ENCODE results near the gene LGALS3. TPM values are rescaled to one million over a fixed set of nuclear protein-coding genes. Genes with fewer than 3 reads are reported as not detected.

The LGALS3 gene
- total RNA-seq, 4 donors from 2014 or later: 246 to 526 (median 339) TPM

DNA sequence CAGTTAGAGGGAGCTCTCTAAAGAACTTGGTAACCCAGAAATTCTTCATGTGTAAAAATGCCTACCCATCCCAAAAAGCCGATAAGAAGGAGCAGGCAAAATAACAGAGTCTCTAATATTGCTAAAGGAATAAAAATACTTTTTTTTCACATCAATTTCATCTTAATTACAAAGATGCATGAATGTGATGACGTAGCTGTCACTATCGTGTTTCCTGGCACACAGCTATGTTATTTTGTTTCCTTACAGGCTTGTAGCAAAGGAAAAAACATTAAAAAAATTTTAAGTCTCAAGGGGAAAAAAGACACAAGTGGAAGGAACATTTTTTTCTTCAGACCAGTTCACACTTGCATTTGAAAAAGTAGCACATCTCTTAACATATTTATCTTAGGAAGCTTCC is 10.3 kb upstream of the LGALS3 start:
- H3K27ac ChIP-seq: peak overlapping the region; percentile 40 to 90 (median 70)
- peaks cover 0 to 43% (median 29%) of the 10 kb centered on the region in 4 donors for H3K4me1 ChIP-seq
- TF ChIP-seq POLR2A (IDR thresholded peaks at IDR 0.05) (no peak), EP300 (IDR thresholded peaks at IDR 0.05) (peak in 1 of 2 donors; percentile 14)
- TF ChIP-seq, protein P1, sequence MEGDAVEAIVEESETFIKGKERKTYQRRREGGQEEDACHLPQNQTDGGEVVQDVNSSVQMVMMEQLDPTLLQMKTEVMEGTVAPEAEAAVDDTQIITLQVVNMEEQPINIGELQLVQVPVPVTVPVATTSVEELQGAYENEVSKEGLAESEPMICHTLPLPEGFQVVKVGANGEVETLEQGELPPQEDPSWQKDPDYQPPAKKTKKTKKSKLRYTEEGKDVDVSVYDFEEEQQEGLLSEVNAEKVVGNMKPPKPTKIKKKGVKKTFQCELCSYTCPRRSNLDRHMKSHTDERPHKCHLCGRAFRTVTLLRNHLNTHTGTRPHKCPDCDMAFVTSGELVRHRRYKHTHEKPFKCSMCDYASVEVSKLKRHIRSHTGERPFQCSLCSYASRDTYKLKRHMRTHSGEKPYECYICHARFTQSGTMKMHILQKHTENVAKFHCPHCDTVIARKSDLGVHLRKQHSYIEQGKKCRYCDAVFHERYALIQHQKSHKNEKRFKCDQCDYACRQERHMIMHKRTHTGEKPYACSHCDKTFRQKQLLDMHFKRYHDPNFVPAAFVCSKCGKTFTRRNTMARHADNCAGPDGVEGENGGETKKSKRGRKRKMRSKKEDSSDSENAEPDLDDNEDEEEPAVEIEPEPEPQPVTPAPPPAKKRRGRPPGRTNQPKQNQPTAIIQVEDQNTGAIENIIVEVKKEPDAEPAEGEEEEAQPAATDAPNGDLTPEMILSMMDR (IDR thresholded peaks at IDR 0.05): no peak
- H3K4me3 ChIP-seq: no peak overlapping the region
- no peaks in the 10 kb centered on the region for H3K36me3 ChIP-seq
- 31 to 41% methylated on average over 3 of the region's 3 CpGs for WGBS, 2 donors
- DNase-seq (ENCODE audit: low spot score in 2 of 2): no peak
- H3K9me3 ChIP-seq: no peaks in the 10 kb centered on the region
- H3K27me3 ChIP-seq: no peaks in the 10 kb centered on the region

DNA sequence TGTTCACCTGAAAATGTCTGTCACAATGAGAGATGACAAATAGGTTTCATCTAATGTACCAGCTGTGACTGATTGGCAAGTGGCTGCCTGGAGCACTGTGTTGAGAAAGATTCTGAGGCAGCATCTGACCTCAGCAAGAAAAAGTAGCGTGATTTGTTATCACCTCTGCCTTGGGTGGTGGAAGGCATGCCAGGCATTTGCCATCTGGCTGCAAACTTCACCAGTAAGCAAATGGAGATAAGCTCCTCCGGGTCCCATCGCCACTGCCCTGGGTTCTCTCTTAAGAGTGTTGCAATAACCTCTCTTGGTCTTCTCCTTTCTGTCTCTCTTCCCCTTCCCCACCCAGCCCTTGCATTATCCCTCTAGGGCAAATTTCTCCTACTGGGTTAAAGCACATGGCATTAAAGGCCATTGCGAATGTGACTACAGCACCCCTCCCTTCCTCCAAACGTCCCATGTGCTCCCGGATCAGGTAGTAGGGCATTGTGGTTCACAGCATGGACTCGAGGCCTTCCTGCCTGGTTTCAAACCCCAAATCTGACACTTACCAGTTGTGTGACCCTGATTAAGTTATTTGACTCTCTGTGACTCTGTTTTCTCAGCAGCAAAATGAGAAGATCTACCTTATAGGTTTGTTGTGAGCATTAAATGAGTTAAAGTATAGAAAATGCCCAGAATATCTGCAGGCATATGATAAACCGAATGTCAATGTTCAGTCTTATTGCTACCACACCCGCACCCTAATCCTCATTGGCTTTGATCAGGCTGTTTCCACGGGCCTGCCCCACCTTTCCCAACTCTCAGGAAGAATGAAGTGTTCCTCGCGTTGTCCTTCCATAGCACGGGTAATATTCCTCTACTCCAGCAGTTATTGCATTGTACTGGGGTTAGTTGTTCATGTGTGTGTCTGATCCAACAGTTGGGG is 8.2 kb upstream of the LGALS3 start:
- Histone ChIP-seq H3K4me3 (no peak overlapping the region), H3K36me3 (no peaks in the 10 kb centered on the region), H3K27ac (peak overlapping the region in 3 of 4 donors; percentile 13 to 84 (median 49)), H3K4me1 (peaks cover 0 to 61% (median 30%) of the 10 kb centered on the region in 4 donors), H3K27me3 (no peaks in the 10 kb centered on the region), H3K9me3 (no peaks in the 10 kb centered on the region)
- TF ChIP-seq, protein P1 (IDR thresholded peaks at IDR 0.05): no peak
- peak in 1 of 2 donors; percentile 21 for TF ChIP-seq EP300 (IDR thresholded peaks at IDR 0.05)
- DNase-seq (ENCODE audit: low spot score in 2 of 2): no peak
- WGBS, 2 donors: 81 to 90% methylated on average over 13 of the region's 13 CpGs

DNA sequence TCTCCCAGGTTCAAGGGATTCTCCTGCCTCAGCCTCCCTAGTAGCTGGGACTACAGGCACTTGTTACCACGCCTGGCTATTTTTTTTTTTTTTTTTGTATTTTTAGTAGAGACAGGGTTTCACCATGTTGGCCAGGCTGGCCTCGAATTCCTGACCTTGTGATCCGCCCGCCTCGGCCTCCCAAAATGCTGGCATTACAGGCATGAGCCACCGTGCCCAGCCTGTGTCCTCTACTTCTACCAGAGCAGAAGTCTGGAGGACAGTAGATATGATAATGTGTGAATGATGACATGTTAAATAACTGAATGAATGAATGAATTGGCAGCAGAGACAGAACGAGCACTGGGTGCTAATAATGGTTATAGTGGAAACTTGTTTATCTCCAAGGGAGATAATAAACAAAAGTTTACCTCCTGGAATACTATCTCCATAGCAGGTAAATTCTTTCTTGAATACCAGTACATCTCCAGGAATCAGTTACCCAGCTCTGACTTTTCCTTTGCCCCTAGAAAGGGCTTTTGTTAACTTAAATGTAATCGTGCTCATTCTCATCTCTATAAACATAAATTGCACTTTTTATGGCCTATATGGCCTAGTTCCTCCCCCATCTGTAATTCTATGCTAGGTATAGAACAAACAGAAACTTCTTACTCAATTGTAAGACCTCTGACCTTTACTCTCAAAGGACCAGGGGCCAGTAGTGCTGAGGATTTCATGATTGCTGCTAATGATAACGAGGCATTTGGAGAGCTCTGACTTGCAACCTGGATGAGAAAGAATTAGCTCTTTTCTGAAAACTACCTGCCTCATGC is 7.2 kb upstream of the LGALS3 start:
- Histone ChIP-seq H3K27ac (peak overlapping the region in 3 of 4 donors; percentile 49 to 84 (median 82)), H3K4me1 (peaks cover 0 to 62% (median 30%) of the 10 kb centered on the region in 4 donors), H3K27me3 (no peaks in the 10 kb centered on the region), H3K9me3 (no peaks in the 10 kb centered on the region), H3K4me3 (no peak overlapping the region), H3K36me3 (no peaks in the 10 kb centered on the region)
- TF ChIP-seq EP300 (IDR thresholded peaks at IDR 0.05) (no peak), POLR2A (IDR thresholded peaks at IDR 0.05) (no peak)
- TF ChIP-seq, protein P1 (IDR thresholded peaks at IDR 0.05): no peak
- 71 to 78% methylated on average over 9 of the region's 9 CpGs for WGBS, 2 donors
- no peak for DNase-seq (ENCODE audit: low spot score in 2 of 2)

DNA sequence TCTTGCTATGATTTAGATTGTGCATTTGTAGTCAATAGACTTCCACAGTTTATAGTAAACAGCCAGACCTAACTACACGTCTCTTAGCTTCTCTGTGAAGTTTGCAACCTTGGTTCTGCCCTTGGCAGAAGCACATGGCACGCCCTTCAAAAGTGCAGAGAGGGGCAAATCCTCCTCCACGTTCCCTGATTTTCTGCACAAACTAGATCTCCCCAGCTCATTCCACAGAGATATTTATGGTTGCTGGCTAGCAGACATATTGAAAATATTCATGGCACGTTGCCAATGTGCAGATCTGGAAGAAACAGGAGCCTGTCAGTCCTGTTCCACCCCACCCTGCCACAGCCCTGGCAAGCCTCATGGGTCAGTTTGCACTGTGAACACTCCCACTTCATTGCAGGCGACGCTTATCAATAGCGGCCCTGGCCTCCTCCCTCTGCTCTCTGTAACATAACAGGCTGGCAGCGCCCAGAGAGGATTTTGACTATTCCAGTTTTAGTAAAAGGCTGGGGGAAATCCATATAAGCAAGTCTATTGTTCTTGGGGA is 6.5 kb upstream of the LGALS3 start:
- Histone ChIP-seq H3K4me1 (peaks cover 0 to 61% (median 30%) of the 10 kb centered on the region in 4 donors), H3K27ac (peak overlapping the region; percentile 2 to 84 (median 76)), H3K9me3 (no peaks in the 10 kb centered on the region), H3K36me3 (no peaks in the 10 kb centered on the region), H3K4me3 (no peak overlapping the region), H3K27me3 (no peaks in the 10 kb centered on the region)
- no peak for DNase-seq (ENCODE audit: low spot score in 2 of 2)
- no peak for TF ChIP-seq EP300 (IDR thresholded peaks at IDR 0.05)
- TF ChIP-seq, protein P1 (IDR thresholded peaks at IDR 0.05): no peak
- no peak for TF ChIP-seq POLR2A (IDR thresholded peaks at IDR 0.05)
- WGBS, 2 donors: 24 to 29% methylated on average over 8 of the region's 8 CpGs
